ENCODE results near the gene FERMT1.

DNA sequence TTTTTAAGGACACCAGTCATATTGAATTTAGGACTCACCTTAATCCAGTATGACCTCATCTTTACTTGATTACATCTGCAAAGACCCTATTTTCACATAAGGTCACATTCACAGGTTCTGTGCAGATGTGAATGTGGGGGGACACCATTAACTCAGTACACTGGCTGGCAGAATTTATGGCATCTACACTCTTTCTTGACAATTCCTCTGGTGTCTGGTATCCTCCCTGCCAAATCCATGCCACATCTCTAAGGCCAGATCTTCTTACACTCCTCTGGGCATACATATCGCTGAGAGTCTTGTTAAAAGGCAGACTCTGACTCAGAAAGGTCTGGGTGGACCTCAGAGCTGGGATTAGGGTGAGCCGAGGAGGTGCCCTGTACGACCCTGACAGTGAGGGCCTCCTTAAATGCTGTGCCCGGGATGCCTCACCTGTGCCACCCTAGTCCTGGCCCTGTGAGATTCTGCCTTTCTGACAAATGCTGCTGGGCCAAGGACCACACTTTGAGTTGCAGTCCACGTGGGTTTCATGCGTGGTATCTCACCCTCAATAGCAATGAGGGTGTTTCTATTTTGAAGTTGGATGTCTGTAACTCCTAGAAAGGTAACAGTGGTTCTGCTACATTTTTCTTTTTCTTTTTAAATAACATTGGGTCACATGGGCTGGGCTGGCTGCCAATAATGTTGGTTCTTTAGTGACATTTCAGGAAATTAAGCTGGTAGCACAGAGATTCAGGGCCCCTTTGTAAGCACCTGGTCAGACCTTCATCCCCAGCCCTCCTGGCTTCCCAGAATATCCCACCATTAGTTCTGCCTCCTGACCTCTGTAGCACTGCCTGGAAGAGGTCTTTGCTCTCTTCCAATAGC, 51.8 kb downstream of the FERMT1 start:
- TF ChIP-seq, protein P1, sequence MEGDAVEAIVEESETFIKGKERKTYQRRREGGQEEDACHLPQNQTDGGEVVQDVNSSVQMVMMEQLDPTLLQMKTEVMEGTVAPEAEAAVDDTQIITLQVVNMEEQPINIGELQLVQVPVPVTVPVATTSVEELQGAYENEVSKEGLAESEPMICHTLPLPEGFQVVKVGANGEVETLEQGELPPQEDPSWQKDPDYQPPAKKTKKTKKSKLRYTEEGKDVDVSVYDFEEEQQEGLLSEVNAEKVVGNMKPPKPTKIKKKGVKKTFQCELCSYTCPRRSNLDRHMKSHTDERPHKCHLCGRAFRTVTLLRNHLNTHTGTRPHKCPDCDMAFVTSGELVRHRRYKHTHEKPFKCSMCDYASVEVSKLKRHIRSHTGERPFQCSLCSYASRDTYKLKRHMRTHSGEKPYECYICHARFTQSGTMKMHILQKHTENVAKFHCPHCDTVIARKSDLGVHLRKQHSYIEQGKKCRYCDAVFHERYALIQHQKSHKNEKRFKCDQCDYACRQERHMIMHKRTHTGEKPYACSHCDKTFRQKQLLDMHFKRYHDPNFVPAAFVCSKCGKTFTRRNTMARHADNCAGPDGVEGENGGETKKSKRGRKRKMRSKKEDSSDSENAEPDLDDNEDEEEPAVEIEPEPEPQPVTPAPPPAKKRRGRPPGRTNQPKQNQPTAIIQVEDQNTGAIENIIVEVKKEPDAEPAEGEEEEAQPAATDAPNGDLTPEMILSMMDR (conservative IDR thresholded peaks at IDR 0.05; ENCODE audit: low read length): no peak
- TF ChIP-seq EZH2phosphoT487 (IDR thresholded peaks at IDR 0.05; ENCODE audit: borderline replicate concordance): no peak

Data from Loucy (cell line).